Ascending aorta (tissue), 2 donors: ENCODE results near the gene S100A6. TPM values are rescaled to one million over a fixed set of nuclear protein-coding genes. Genes with fewer than 3 reads are reported as not detected.
A peak's percentile ranks its signal among the peaks of the same experiment; 100 is the strongest.

Source experiments
- DNase-seq, 2 donors: peaks; one replicate each; pipeline ENCODE4 v3.0.0-alpha.2; 2019; ENCODE audit warnings: low spot score in 2 of 2
- H3K27ac ChIP-seq, 2 donors: fragments of 200-600 bp; sonication (generic); one replicate each; pipeline ENCODE4 v1.5.1; 2016 to 2017; ENCODE audit warnings: mild to moderate bottlenecking in 1 of 2
- H3K27me3 ChIP-seq: fragments of 200-600 bp; sonication (generic); one replicate; pipeline ENCODE4 v1.5.1; 2017
- H3K36me3 ChIP-seq, 2 donors: fragments of 200-600 bp; sonication (generic); one replicate each; pipeline ENCODE4 v1.5.1; 2016
- H3K4me1 ChIP-seq, 2 donors: fragments of 200-600 bp; sonication (generic); one replicate each; pipeline ENCODE4 v1.5.1; 2016 to 2017; ENCODE audit warnings: mild to moderate bottlenecking in 1 of 2
- H3K4me3 ChIP-seq, 2 donors: fragments of 200-600 bp; sonication (generic); one replicate each; pipeline ENCODE4 v1.5.1; 2016 to 2017; ENCODE audit warnings: mild to moderate bottlenecking in 1 of 2
- H3K9me3 ChIP-seq, 2 donors: fragments of 200-600 bp; sonication (generic); one replicate each; pipeline ENCODE4 v1.5.1; 2016
- intact Hi-C: fragments of 100-400 bp; cut with DNase I; formaldehyde crosslinking; loops from one replicate; pipeline ENCODE4 v1.15.1; 2023
- total RNA-seq: library from RNA; depleted of rRNA; stranded (reverse); fragments of >200 nt; gene quantifications from one replicate; pipeline ENCODE4 v1.1.0, GENCODE V29; 2016
- TF ChIP-seq, protein P1 (sequence below), 3 experiments: fragments of 200-600 bp in 2 of 3; fragments of 450-650 bp in 1 of 3; sonication (generic) in 2 of 3; IDR thresholded peaks; one replicate each; pipeline ENCODE4 v1.5.1; 2016 to 2019; ENCODE audit warnings: antibody characterized with exemption in 3 of 3, mild to moderate bottlenecking in 1 of 3, moderate library complexity in 1 of 3

S100A6 gene
- total RNA-seq, 1 donor from 2014 or later = 336 TPM

DNA sequence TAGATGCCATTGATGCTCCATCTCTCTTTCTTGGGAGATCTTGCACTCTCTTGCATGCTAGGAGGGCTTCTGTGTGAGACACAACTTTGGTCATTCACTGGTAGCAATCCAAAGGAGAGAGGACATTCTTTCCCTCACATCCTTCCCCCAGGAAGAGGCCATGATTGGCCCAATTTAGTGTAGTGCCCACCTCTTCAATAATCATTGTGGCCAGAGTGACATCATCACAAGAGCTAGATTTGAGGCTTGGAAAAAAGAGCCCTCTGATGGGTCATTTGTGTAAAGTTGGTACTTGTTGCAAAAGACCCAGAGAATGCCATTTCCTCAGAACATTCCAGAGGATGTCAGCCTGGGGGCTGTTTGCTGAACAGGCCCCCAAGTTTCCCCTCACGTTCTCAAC is 30.2 kb downstream of the S100A6 start:
- H3K4me1 ChIP-seq = peaks cover 11 to 20% of the 10 kb centered on the region in 2 donors
- TF ChIP-seq, protein P1, sequence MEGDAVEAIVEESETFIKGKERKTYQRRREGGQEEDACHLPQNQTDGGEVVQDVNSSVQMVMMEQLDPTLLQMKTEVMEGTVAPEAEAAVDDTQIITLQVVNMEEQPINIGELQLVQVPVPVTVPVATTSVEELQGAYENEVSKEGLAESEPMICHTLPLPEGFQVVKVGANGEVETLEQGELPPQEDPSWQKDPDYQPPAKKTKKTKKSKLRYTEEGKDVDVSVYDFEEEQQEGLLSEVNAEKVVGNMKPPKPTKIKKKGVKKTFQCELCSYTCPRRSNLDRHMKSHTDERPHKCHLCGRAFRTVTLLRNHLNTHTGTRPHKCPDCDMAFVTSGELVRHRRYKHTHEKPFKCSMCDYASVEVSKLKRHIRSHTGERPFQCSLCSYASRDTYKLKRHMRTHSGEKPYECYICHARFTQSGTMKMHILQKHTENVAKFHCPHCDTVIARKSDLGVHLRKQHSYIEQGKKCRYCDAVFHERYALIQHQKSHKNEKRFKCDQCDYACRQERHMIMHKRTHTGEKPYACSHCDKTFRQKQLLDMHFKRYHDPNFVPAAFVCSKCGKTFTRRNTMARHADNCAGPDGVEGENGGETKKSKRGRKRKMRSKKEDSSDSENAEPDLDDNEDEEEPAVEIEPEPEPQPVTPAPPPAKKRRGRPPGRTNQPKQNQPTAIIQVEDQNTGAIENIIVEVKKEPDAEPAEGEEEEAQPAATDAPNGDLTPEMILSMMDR (IDR thresholded peaks at IDR 0.05) = no peak
- intact Hi-C loops = loop anchor here (5.0 kb wide), 1 partner anchor 122 kb away; the partner anchor contains the start of genes S100A1 and S100A13
- no peak overlapping the region for H3K4me3 ChIP-seq
- no peaks in the 10 kb centered on the region for H3K27me3 ChIP-seq
- peak overlapping the region; percentile 78 to 94 for H3K27ac ChIP-seq
- H3K36me3 ChIP-seq = no peaks in the 10 kb centered on the region
- H3K9me3 ChIP-seq = no peaks in the 10 kb centered on the region
- peak in 1 of 2 donors; percentile 43 for DNase-seq

DNA sequence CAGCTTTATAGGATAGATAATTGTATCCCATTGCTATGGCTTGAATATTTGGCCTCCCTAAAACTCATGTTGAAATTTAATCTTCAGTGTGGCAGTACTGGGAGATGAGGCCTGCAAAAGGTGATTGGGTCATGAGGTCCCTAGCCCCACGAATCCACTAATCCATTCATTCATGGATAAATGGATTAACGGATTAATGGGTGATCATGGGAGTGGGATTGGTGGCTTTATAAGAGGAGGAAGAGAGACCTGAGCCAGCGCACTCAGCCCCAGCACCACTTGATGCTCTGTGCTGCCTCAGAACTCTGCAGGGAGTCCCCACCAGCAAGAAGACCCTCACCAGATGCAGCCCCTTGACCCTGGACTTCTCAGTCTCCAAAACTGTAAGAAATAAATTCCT is 32.0 kb downstream of the S100A6 start:
- no peak for DNase-seq
- Histone ChIP-seq H3K9me3 (no peaks in the 10 kb centered on the region), H3K4me3 (no peak overlapping the region), H3K27me3 (no peaks in the 10 kb centered on the region), H3K36me3 (no peaks in the 10 kb centered on the region), H3K4me1 (peaks cover 14 to 23% of the 10 kb centered on the region in 2 donors), H3K27ac (no peak overlapping the region)
- TF ChIP-seq, protein P1 (IDR thresholded peaks at IDR 0.05) = no peak
- intact Hi-C loops = no loop called here

DNA sequence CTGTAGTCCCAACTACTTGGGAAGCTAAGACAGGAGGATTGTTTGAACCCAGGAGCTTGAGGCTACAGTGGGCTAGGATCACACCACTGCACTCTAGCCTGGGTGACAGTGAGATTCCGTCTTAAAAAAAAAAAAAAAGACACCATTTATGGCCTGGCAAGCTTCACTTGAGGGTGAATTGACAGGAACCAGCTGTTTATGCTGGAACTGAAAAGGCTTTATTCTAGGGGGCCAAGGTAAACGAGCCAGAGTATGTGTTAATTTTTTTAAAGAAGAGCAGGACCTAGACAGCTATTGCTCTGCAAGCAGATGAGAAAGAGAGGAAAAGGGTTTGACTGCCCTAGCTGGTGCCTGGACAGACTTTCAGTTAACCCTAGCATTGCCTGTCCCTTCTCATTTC is 37.0 kb downstream of the S100A6 start:
- Histone ChIP-seq H3K36me3 (no peaks in the 10 kb centered on the region), H3K4me3 (no peak overlapping the region), H3K4me1 (peaks cover 5 to 7% of the 10 kb centered on the region in 2 donors), H3K27ac (no peak overlapping the region), H3K27me3 (no peaks in the 10 kb centered on the region), H3K9me3 (no peaks in the 10 kb centered on the region)
- intact Hi-C loops = no loop called here
- DNase-seq = peak in 1 of 2 donors; percentile 1
- TF ChIP-seq, protein P1 (IDR thresholded peaks at IDR 0.05) = no peak

DNA sequence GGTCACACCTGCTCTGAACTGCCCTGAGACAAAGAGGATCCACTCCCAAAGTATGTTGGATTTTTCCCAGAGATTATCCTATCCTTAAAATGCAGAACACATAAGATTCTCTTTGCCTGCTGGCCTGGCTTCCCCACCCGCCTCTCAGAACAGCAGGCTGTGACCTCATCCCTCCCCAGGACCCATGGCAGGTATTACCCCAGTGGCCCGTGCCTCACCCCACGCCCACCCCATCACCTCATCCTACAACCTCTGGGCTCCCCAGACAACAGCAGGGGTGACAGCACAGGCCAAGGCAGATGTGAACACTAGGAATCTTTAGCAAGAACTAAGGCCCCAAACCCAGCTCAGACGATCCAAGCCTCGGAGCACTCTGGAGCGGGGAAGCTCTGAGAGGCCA is 40.3 kb downstream of the S100A6 start:
- DNase-seq = peak in 1 of 2 donors; percentile 62

DNA sequence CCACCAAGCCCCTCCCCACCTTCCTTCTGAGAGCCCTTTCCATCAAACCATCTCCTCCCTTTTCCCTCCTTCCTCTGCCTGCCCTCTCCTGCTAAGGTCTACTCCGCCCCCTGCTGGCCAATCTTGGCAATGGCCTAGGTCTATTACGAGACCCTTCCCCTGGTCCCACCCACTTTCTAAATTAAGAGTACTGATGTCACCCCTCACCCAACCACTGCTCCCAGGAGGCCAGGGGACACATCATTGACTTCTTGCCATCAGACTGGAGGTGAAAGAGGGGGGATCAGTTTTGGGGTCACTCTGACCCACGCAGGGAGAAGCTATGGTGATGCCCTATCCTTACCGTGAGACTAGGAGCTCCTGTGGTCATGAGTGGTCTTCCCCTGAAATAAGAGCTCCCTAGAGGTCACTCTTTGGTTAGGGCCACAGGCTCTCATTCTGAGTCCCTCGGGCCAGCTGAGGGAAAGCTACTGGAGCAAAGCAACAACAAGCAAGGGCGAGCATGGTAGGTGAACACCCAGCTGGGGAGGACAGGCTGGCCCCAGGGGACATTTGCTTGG is 40.7 kb downstream of the S100A6 start:
- Histone ChIP-seq H3K4me1 (peaks cover 17 to 37% of the 10 kb centered on the region in 2 donors), H3K9me3 (no peaks in the 10 kb centered on the region), H3K36me3 (no peaks in the 10 kb centered on the region), H3K4me3 (no peak overlapping the region), H3K27me3 (no peaks in the 10 kb centered on the region), H3K27ac (peak overlapping the region; percentile 55 to 58)
- DNase-seq = peak in 1 of 2 donors; percentile 90
- TF ChIP-seq, protein P1 (IDR thresholded peaks at IDR 0.05) = peak; percentile 90 to 93 (median 92)
- intact Hi-C loops = loop anchor here (1.0 kb wide), 2 partner anchors 29 to 143 kb away; no protein-coding TSS in a partner anchor

More for the DNA sequence above, 40.3 kb downstream of the S100A6 start:
- H3K9me3 ChIP-seq = no peaks in the 10 kb centered on the region
- H3K36me3 ChIP-seq = no peaks in the 10 kb centered on the region
- intact Hi-C loops = loop anchor here (1.0 kb wide), 2 partner anchors 29 to 143 kb away; no protein-coding TSS in a partner anchor
- TF ChIP-seq, protein P1 (IDR thresholded peaks at IDR 0.05) = no peak
- peak overlapping the region; percentile 55 to 58 for H3K27ac ChIP-seq
- H3K4me3 ChIP-seq = no peak overlapping the region
- peaks cover 17 to 32% of the 10 kb centered on the region in 2 donors for H3K4me1 ChIP-seq
- no peaks in the 10 kb centered on the region for H3K27me3 ChIP-seq
